Immature natural killer cell (primary cell): ENCODE results near the gene UCKL1. TPM values are rescaled to one million over a fixed set of nuclear protein-coding genes. Genes with fewer than 3 reads are reported as not detected.
"Not testable (repeated sequence)": the region's sequence is repeated elsewhere in the genome, so short reads cannot be mapped to it uniquely, and the experiment has no call there.

Experiments used
- DNase-seq, 3 donors: peaks; one replicate each; pipeline ENCODE4 v3.0.0; 2022; ENCODE audit warnings: mixed read lengths in 1 of 3
- H3K27ac Mint-ChIP-seq, 6 donors: one replicate each; pipeline ENCODE4 v1.8.0; 2020; ENCODE audit warnings: mixed read lengths in 6 of 6, mild to moderate bottlenecking in 5 of 6, inconsistent platforms in 4 of 6, moderate library complexity in 3 of 6
- H3K27me3 Mint-ChIP-seq, 3 donors: one replicate each; pipeline ENCODE4 v1.8.0; 2020 to 2021; ENCODE audit warnings: low read depth in 3 of 3, mild to moderate bottlenecking in 3 of 3, mixed read lengths in 3 of 3, moderate library complexity in 3 of 3, inconsistent platforms in 1 of 3
- H3K36me3 Mint-ChIP-seq, 3 donors: one replicate each; pipeline ENCODE4 v1.8.0; 2020; ENCODE audit warnings: mixed read lengths in 3 of 3, inconsistent platforms in 2 of 3, mild to moderate bottlenecking in 2 of 3
- H3K4me1 Mint-ChIP-seq, 2 donors: one replicate each; pipeline ENCODE4 v1.8.0; 2020; ENCODE audit warnings: inconsistent platforms in 2 of 2, mild to moderate bottlenecking in 2 of 2, mixed read lengths in 2 of 2, moderate library complexity in 1 of 2
- H3K4me3 Mint-ChIP-seq, 5 donors: one replicate each; pipeline ENCODE4 v1.8.0; 2020; ENCODE audit warnings: mild to moderate bottlenecking in 5 of 5, mixed read lengths in 5 of 5, inconsistent platforms in 3 of 5, moderate library complexity in 3 of 5
- H3K9me3 Mint-ChIP-seq, 6 donors: one replicate each; pipeline ENCODE4 v1.8.0; 2020; ENCODE audit warnings: mild to moderate bottlenecking in 6 of 6, mixed read lengths in 6 of 6, inconsistent platforms in 4 of 6, moderate library complexity in 3 of 6
- polyA plus RNA-seq, 3 donors: library from polyadenylated mRNA; unstranded; fragments of 300-500 nt; fragmentation: Illumina TruSeq; gene quantifications; one replicate each; pipeline ENCODE4 v1.2.3, GENCODE V29; 2021

Gene UCKL1
- polyA plus RNA-seq, 3 donors from 2014 or later, result 19.3 to 35.5 (median 30.8) TPM

DNA sequence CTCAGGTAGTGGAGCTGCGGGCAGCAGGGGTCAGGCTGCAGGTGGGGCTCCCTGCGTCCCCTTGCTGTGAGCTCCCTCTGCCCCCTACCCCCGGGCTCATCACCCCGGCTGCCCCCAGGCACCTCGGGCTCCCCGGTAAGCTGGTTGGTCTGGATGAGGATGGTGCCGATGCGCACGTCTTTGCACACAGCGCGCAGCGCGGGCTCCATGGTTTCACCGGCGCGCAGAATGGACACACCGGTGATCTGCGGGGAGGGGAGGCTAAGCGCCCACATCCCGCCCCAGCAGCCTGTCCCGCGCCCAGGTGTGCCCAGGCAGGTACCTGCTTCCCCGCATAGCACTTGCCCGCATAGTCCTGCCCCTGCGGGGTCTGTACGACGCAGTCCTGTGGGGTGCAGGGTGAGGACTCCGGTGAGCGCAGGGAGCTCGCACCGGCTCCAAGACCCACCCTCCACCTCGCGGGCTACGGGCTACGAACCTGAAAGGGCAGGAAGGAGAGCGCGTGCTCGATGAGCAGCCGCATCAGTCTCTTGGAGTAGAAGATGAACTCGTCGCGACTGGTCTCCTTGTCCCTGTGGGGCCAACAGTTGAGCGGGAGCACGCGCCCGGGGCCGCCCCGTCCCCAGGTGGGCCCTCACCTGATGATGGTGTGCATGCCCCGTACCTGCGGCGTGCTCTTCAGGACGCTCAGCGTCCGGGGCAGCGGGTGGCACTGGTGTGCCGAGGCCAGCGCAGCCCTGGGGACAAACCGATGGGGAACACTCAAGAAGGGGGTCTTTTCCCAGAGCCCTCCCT is 15.5 kb downstream of the UCKL1 start:
- Mint-ChIP-seq H3K9me3 (no peaks in the 10 kb centered on the region), H3K36me3 (peaks cover 0 to 8% (median 5%) of the 10 kb centered on the region in 3 donors), H3K27ac (peak overlapping the region in 4 of 6 donors; percentile 58 to 84 (median 66)), H3K4me1 (peaks cover 12 to 22% of the 10 kb centered on the region in 2 donors), H3K27me3 (peaks cover 5% of the 10 kb centered on the region in 3 donors), H3K4me3 (peak overlapping the region; percentile 5 to 72 (median 53))
- DNase-seq, result no peak

DNA sequence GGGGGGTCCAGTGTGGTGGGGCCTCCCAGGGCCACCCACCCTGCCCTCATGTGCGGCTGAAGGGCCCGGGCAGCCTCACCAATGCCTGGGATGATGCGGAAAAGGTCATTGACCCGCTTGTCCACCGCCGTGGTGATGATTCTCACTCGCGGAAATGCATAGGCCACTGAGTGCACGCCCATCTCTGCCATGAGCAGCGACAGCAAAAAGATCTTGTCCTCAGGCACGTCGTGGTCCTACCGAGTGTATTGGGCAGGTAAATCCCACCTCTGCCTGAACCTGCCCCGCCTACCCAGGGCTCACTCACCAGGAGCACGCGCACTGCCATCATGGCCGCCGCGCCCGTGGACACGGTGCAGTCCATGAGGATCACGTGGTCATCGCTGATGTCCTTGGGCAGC is 16.1 kb downstream of the UCKL1 start:
- no peak for DNase-seq
- peak overlapping the region in 1 of 5 donors; percentile 38 for H3K4me3 Mint-ChIP-seq
- H3K9me3 Mint-ChIP-seq, result no peaks in the 10 kb centered on the region
- H3K4me1 Mint-ChIP-seq, result peaks cover 14 to 18% of the 10 kb centered on the region in 2 donors
- H3K27me3 Mint-ChIP-seq, result peaks cover 3 to 5% (median 5%) of the 10 kb centered on the region in 3 donors
- H3K36me3 Mint-ChIP-seq, result peaks cover 0 to 9% (median 5%) of the 10 kb centered on the region in 3 donors
- peak overlapping the region in 1 of 6 donors; percentile 23 for H3K27ac Mint-ChIP-seq

DNA sequence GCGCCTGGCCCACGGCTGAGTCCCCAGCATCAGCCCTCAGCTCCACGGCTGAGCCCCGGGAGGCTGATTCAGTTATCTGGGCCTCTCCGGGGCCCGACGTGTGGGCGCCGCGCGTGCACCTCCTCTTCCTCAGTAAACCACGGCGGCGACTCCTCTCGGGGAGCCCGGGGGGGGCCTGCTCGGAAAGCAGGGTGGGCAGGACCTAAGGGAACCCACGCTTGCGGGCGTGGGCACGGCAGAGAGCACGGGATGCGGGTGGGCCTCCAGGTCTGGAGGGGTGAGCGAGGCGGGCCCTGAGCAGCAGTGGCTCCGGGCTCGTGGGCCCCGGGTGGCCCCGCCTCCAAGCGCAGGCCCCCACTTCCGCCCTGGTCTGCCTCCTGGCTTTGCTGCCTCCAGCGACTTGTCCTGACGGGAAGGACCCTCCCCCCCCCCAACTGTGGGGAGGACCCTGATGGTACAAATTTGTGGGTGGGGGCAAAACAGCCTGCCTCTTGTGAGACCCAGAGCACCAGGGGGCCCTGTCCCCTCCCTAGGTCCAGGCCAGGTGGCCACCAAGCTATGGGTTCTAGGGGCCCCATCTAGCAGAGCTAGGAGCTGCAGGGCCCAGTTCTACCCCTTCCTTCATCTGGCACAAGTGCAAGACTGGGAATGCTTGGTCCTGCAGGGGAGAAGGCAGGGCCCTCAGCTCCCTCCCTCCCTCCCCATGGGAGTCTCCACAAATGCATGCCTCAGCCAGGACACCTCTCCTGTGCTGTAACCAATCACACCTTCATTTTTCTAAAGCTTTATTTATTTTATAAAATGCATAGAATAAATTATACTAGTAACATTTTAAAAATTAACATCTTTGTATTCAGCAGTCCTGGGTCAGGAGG is 16.9 kb downstream of the UCKL1 start:
- Mint-ChIP-seq H3K9me3 (no peaks in the 10 kb centered on the region), H3K27ac (peak overlapping the region in 1 of 6 donors; percentile 23), H3K27me3 (peaks cover 0 to 5% (median 5%) of the 10 kb centered on the region in 3 donors), H3K4me3 (no peak overlapping the region), H3K36me3 (peaks cover 0 to 12% (median 8%) of the 10 kb centered on the region in 3 donors), H3K4me1 (peaks cover 18 to 21% of the 10 kb centered on the region in 2 donors)
- DNase-seq, result peak in 2 of 3 donors; percentile 29 to 54

DNA sequence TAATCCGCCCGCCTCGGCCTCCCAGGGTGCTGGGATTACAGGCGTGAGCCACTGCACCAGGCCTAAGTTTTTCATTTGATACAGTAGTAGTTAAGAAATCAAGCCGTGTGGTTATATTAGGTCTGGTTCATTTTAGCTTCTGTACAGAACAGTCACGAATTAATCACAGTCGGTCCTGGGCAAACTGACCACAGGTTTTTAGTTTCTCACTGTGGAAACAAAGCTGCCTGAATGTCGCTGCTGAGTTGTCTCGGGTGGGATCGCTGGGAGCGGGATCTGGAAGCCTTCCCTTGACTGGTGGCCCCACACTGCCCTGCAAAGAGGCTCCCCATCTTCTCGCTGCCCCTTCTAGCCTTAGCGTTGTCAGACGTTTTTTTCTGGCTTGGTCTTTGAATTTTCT is 18.6 kb downstream of the UCKL1 start:
- no peak overlapping the region for H3K4me3 Mint-ChIP-seq
- peaks cover 0 to 8% (median 8%) of the 10 kb centered on the region in 3 donors for H3K36me3 Mint-ChIP-seq
- peak overlapping the region in 1 of 6 donors; percentile 24 for H3K27ac Mint-ChIP-seq
- peaks cover 0 to 5% (median 5%) of the 10 kb centered on the region in 3 donors for H3K27me3 Mint-ChIP-seq
- no peaks in the 10 kb centered on the region for H3K9me3 Mint-ChIP-seq
- no peak for DNase-seq
- peaks cover 15 to 23% of the 10 kb centered on the region in 2 donors for H3K4me1 Mint-ChIP-seq

DNA sequence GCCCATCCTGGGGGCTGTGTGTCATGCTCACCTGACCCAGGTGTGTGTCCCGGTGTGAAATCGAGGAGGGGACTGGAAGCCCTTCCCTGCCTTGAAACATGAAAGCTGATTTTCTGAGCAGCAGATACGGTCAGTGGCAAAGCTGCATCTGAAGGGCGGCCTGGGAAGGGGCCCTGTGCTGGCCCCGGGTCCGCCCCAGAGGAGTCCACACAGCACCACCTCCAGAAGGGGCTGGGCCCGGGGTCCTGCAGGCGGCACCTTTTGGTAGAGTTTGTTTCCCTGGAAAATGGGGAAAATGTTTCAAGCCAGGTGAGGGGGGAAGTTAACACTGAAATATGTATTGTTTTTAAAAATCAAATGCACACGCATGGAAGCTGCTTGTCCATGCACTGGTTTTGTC is 20.8 kb downstream of the UCKL1 start:
- H3K27ac Mint-ChIP-seq, result no peak overlapping the region
- H3K27me3 Mint-ChIP-seq, result no peaks in the 10 kb centered on the region
- H3K4me1 Mint-ChIP-seq, result peaks cover 5 to 17% of the 10 kb centered on the region in 2 donors
- no peak for DNase-seq
- peaks cover 0 to 13% (median 8%) of the 10 kb centered on the region in 3 donors for H3K36me3 Mint-ChIP-seq
- H3K4me3 Mint-ChIP-seq, result no peak overlapping the region
- H3K9me3 Mint-ChIP-seq, result no peaks in the 10 kb centered on the region

DNA sequence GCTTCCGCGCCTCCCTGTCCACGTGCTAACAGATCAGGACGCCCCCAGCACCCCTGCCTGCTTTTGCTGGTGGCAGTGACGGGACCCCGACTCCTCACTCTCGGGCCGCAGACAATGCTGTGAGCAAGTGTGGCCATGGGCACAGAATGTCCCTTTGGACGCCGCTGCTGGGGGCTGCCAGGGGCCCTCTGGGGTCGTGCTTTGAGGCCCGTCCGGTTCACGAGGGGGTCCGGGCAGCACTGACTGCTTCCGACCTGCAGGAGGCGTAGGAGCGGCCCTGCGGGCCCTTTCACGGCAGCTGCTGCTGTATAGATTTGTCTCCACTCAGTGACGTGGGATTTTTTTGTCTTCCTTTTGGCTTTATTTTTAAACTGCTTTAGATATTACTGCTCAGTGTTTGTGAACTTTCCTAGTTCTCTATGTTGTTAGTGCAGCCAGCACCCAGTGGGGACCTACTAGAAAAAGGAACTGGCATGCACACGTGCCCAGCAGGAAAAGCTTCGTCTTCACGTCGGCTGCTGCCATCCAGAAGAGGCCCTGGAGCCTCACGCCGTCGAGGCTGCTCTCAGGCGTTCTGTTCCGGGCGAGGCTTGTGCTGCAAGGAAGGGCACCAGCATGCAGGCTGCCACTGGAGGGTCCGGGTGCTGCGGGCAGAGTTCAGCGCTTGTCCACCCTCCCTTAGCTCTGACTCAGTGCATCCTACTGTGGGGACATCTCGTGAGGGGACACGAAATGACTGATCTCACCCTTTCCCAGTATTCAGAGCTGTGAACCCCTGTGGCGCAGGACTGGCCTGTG is 21.7 kb downstream of the UCKL1 start:
- Mint-ChIP-seq H3K36me3 (peaks cover 0 to 18% (median 8%) of the 10 kb centered on the region in 3 donors), H3K4me3 (no peak overlapping the region), H3K27me3 (no peaks in the 10 kb centered on the region), H3K4me1 (peaks cover 5 to 17% of the 10 kb centered on the region in 2 donors), H3K9me3 (no peaks in the 10 kb centered on the region), H3K27ac (peak overlapping the region in 2 of 6 donors; percentile 72 to 75)
- DNase-seq, result no peak

DNA sequence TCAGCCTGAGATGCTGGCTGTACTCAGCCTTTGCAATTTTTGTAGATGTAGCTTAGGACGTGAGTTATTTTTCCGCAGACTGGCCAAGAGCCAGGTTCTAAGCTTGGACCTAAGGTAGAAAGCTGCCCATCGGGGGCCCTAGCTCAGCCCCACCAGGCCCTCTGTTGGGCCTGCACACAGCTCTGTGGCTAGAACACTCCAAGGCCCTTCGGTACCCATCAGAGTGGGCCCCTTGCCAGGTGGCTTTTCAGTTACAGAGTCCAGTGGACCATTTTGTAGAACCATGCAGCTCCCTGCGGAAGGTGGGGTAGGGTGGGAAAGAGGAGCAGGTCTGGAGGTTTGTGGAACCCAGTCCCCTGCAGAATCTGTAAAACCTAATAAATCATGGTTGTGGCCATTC is 22.6 kb downstream of the UCKL1 start:
- DNase-seq, result no peak
- peaks cover 0 to 21% (median 8%) of the 10 kb centered on the region in 3 donors for H3K36me3 Mint-ChIP-seq
- H3K9me3 Mint-ChIP-seq, result no peaks in the 10 kb centered on the region
- no peaks in the 10 kb centered on the region for H3K27me3 Mint-ChIP-seq
- H3K4me1 Mint-ChIP-seq, result peaks cover 5 to 17% of the 10 kb centered on the region in 2 donors
- H3K4me3 Mint-ChIP-seq, result no peak overlapping the region
- no peak overlapping the region for H3K27ac Mint-ChIP-seq

DNA sequence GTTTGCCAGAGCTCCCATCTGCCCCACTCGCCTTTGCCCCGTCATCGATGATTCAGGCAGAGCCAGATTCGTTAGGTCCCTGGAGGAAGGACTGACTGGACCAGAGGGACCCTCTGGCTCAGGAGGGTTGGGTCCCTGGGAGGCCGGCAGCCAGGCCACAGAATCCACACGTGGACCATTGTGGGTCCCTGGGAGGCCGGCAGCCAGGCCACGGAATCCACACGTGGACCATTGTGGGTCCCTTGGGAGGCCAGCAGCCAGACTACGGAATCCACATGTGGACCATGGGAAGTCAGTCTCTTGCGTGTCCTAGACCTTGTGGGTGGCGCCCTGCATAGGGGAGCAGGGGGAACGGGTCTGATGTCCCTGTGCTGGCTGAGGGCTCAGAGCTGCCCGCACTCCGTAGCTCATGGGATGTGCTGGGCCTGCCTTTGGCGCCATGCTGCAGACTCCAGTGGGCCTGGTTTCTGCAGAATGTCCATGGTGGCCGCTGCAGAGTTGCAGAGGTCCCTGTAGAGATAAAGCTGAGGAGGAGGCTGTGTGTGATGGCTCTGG is 23.5 kb downstream of the UCKL1 start:
- Mint-ChIP-seq H3K36me3 (peaks cover 0 to 28% (median 8%) of the 10 kb centered on the region in 3 donors), H3K4me1 (peaks cover 2 to 17% of the 10 kb centered on the region in 2 donors), H3K27ac (no peak overlapping the region), H3K27me3 (no peaks in the 10 kb centered on the region), H3K9me3 (no peaks in the 10 kb centered on the region), H3K4me3 (no peak overlapping the region)
- DNase-seq, result no peak

DNA sequence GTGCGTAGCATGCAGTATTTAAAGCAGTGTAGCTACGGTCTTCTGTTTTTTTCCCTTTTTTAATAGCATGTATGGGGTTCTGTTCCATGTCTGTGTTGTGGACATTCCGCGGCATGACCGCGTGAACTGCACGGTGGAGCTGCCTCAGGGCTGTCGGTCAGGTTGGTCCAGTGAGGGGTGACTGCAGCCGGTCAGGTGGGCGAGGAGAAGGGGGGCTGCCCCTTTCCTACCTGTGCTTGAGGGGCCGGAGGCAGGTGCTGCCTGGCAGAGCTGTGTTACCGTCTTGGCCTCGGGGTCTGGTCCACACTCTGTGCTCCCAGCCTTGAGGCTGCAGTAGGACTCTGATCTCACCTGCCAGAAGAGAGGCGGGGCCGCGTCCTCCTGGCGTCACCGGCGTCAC is 24.5 kb downstream of the UCKL1 start:
- no peak for DNase-seq
- no peaks in the 10 kb centered on the region for H3K27me3 Mint-ChIP-seq

DNA sequence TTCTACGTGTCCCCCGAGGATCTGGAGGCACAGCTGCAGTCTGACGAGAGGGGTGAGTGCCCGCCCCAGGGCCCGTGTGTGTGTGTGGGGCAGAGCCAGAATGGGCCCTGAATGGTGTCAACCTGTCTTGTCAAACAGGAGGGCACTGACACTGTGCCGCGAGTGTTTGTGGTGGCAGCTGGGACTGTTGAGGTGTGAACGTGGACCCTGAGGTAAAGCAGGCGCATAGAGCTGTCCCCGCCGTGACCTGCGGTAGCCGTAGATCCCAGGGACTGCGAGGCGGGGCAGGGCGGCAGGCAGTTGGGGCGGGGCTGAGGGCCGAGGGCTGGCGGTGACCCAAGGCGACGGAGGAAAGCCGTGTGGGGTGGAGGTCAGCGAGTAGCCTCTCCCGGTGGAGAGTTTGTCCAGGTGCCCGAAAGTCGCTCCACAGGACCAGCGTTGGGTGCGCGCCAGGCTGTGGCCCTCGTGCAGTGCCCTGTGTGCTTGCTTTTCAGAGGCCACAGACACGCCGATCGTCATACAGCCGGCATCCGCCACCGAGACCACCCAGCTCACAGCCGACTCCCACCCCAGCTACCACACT is 25.2 kb downstream of the UCKL1 start:
- no peaks in the 10 kb centered on the region for H3K9me3 Mint-ChIP-seq
- no peak overlapping the region for H3K4me3 Mint-ChIP-seq
- no peaks in the 10 kb centered on the region for H3K27me3 Mint-ChIP-seq
- DNase-seq, result no peak
- peaks cover 14 to 30% of the 10 kb centered on the region in 2 donors for H3K4me1 Mint-ChIP-seq
- H3K36me3 Mint-ChIP-seq, result peaks cover 3 to 28% (median 7%) of the 10 kb centered on the region in 3 donors
- peak overlapping the region in 1 of 6 donors; percentile 17 for H3K27ac Mint-ChIP-seq

More for the DNA sequence above, 24.5 kb downstream of the UCKL1 start:
- Mint-ChIP-seq H3K36me3 (peaks cover 0 to 28% (median 8%) of the 10 kb centered on the region in 3 donors), H3K4me3 (no peak overlapping the region), H3K9me3 (no peaks in the 10 kb centered on the region), H3K27ac (peak overlapping the region in 1 of 6 donors; percentile 40), H3K4me1 (peaks cover 9 to 26% of the 10 kb centered on the region in 2 donors)

DNA sequence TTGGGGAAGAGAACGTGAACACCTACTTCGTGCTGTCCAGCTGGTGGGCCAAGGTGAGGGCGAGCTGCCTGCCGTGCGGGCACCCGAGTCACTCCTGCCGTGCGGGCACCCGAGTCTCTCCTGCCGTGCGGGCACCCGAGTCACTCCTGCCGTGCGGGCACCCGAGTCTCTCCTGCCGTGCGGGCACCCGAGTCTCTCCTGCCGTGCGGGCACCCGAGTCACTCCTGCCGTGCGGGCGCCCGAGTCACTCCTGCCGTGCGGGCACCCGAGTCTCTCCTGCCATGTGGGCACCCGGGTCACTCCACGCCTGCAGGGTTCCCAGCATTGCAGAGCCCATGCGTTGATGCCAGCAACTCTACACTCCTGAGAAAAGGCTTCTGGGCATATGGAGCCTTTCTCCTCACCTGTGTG is 26.7 kb downstream of the UCKL1 start:
- H3K9me3 Mint-ChIP-seq, H3K27me3 Mint-ChIP-seq, DNase-seq, H3K4me3 Mint-ChIP-seq, H3K27ac Mint-ChIP-seq: not testable (repeated sequence)
- peaks cover 0 to 23% (median 3%) of the 10 kb centered on the region in 3 donors for H3K36me3 Mint-ChIP-seq
- peaks cover 16 to 29% of the 10 kb centered on the region in 2 donors for H3K4me1 Mint-ChIP-seq

DNA sequence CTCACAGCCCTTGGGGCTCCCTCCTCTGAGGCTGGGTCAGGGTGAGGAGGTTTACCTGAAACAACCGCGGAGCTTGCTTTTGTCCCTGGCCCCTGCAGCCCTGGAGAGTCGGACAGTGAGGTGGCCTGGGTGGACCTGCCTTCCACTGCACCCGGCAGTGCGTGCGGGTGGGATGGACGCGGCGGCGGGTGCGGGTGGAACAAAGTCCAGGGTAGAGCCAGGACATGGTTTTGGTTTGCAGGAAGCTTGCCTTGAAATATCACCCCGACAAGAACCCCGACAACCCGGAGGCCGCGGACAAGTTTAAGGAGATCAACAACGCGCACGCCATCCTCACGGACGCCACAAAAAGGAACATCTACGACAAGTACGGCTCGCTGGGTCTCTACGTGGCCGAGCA is 27.1 kb downstream of the UCKL1 start:
- H3K36me3 Mint-ChIP-seq, result peaks cover 0 to 23% (median 3%) of the 10 kb centered on the region in 3 donors
- no peak overlapping the region for H3K27ac Mint-ChIP-seq
- DNase-seq, result no peak
- no peaks in the 10 kb centered on the region for H3K9me3 Mint-ChIP-seq
- H3K27me3 Mint-ChIP-seq, result peaks cover 0 to 2% (median 0%) of the 10 kb centered on the region in 3 donors
- no peak overlapping the region for H3K4me3 Mint-ChIP-seq
- H3K4me1 Mint-ChIP-seq, result peaks cover 17 to 27% of the 10 kb centered on the region in 2 donors
